Testis (tissue), 2 donors: ENCODE data around the gene GDPD1.

Source experiments
- POLR2A ChIP-seq: fragments of 450-650 bp; IDR thresholded peaks from one replicate; pipeline ENCODE4 v1.6.1; 2017; ENCODE audit warnings: antibody characterized with exemption, mild to moderate bottlenecking, moderate library complexity
- TF ChIP-seq, protein P1 (sequence below), 3 experiments: fragments of 450-650 bp in 2 of 3; fragments of 200-600 bp in 1 of 3; sonication (generic) in 1 of 3; IDR thresholded peaks; one replicate each; pipeline ENCODE4 v1.5.1; 2016 to 2019; ENCODE audit warnings: antibody characterized with exemption in 3 of 3, mild to moderate bottlenecking in 2 of 3, moderate library complexity in 1 of 3

DNA sequence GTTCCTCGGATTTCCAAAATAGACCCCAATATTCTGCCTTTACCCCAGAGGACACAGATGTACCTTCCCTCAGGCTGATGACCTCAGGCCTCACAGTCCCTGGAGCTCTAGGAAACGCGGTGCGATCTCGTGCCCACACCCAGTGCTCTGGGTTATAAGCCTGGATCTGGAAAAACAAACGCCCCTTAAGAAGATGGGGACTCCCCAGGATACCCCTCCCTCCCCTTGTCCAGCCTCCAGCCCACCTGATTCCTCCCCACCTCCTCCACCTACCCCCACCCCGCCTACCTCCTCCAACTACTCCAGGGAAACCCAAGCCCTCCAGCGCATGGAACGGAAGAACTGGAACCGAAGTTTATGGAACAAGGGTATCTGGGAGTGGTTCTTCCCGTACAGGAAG is 45.6 kb upstream of the GDPD1 start:
- no peak for TF ChIP-seq POLR2A
- TF ChIP-seq, protein P1, sequence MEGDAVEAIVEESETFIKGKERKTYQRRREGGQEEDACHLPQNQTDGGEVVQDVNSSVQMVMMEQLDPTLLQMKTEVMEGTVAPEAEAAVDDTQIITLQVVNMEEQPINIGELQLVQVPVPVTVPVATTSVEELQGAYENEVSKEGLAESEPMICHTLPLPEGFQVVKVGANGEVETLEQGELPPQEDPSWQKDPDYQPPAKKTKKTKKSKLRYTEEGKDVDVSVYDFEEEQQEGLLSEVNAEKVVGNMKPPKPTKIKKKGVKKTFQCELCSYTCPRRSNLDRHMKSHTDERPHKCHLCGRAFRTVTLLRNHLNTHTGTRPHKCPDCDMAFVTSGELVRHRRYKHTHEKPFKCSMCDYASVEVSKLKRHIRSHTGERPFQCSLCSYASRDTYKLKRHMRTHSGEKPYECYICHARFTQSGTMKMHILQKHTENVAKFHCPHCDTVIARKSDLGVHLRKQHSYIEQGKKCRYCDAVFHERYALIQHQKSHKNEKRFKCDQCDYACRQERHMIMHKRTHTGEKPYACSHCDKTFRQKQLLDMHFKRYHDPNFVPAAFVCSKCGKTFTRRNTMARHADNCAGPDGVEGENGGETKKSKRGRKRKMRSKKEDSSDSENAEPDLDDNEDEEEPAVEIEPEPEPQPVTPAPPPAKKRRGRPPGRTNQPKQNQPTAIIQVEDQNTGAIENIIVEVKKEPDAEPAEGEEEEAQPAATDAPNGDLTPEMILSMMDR (IDR thresholded peaks at IDR 0.05) = no peak
